ENCODE data around the gene HSPA14. TPM values are rescaled to one million over a fixed set of nuclear protein-coding genes. Genes with fewer than 3 reads are reported as not detected.
A peak's percentile ranks its signal among the peaks of the same experiment; 100 is the strongest.

The HSPA14 gene
- total RNA-seq, 1 donor from 2014 or later = 9.9 TPM

GRCh38 chr10:14884082-14884481 is 46.0 kb downstream of the HSPA14 start:
- Mint-ChIP-seq H3K4me3 (ENCODE audit: unreplicated experiment) (no peak overlapping the region), H3K27me3 (ENCODE audit: unreplicated experiment) (no peaks in the 10 kb centered on the region), H3K36me3 (ENCODE audit: unreplicated experiment) (no peaks in the 10 kb centered on the region), H3K9me3 (ENCODE audit: unreplicated experiment) (no peaks in the 10 kb centered on the region), H3K27ac (ENCODE audit: unreplicated experiment) (no peak overlapping the region), H3K4me1 (ENCODE audit: unreplicated experiment) (peaks cover 14% of the 10 kb centered on the region)
- no peak for TF ChIP-seq CTCF (IDR thresholded peaks at IDR 0.05)
- no peak for DNase-seq (ENCODE audit: extremely low spot score, unreplicated experiment)

DNA sequence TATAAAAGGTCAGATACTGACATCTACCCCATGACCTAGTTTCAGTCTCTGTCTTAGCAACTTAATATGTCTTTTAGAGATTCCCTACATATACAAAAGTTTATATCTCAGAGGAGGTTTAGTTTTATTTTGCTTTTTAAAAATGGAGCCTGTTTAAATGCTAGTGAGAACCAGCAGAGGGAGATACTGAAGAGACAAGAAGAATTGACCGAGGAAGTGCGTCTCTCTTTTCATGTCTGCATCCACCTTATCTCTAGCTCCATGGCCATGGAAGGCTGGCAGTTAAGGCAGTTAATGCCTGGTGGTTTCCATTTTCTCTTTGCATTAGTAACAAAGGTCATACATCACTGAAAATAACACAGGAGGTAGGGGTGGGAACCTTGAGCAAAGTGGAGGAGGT is 51.2 kb downstream of the HSPA14 start:
- no peaks in the 10 kb centered on the region for H3K4me1 Mint-ChIP-seq (ENCODE audit: unreplicated experiment)
- H3K27ac Mint-ChIP-seq (ENCODE audit: unreplicated experiment) = no peak overlapping the region
- TF ChIP-seq CTCF (IDR thresholded peaks at IDR 0.05) = peak; percentile 41
- H3K36me3 Mint-ChIP-seq (ENCODE audit: unreplicated experiment) = no peaks in the 10 kb centered on the region
- no peaks in the 10 kb centered on the region for H3K9me3 Mint-ChIP-seq (ENCODE audit: unreplicated experiment)
- no peak overlapping the region for H3K4me3 Mint-ChIP-seq (ENCODE audit: unreplicated experiment)
- no peaks in the 10 kb centered on the region for H3K27me3 Mint-ChIP-seq (ENCODE audit: unreplicated experiment)
- no peak for DNase-seq (ENCODE audit: extremely low spot score, unreplicated experiment)

DNA sequence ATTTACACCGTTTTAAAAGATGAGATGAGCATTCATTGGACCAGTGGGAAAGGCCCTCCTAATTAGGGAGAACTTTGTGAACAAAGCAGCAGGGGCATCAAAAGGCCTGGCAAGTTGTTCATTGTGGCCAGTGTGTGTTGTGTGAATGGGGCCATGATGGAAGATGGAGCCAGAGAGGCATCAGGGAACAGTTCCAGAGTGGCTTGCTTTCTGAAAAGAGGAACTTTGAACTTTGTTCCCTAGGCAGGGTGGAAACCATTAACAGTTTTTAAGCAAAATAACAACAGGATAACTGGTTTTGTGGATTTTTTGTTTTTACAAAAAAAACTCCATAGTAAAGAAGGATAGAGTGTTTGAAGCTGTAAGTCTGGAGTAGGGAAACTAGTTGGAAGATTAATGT is 53.0 kb downstream of the HSPA14 start:
- Mint-ChIP-seq H3K36me3 (ENCODE audit: unreplicated experiment) (no peaks in the 10 kb centered on the region), H3K27ac (ENCODE audit: unreplicated experiment) (no peak overlapping the region), H3K9me3 (ENCODE audit: unreplicated experiment) (no peaks in the 10 kb centered on the region), H3K27me3 (ENCODE audit: unreplicated experiment) (no peaks in the 10 kb centered on the region), H3K4me1 (ENCODE audit: unreplicated experiment) (no peaks in the 10 kb centered on the region), H3K4me3 (ENCODE audit: unreplicated experiment) (no peak overlapping the region)
- no peak for DNase-seq (ENCODE audit: extremely low spot score, unreplicated experiment)
- TF ChIP-seq CTCF (IDR thresholded peaks at IDR 0.05) = no peak

DNA sequence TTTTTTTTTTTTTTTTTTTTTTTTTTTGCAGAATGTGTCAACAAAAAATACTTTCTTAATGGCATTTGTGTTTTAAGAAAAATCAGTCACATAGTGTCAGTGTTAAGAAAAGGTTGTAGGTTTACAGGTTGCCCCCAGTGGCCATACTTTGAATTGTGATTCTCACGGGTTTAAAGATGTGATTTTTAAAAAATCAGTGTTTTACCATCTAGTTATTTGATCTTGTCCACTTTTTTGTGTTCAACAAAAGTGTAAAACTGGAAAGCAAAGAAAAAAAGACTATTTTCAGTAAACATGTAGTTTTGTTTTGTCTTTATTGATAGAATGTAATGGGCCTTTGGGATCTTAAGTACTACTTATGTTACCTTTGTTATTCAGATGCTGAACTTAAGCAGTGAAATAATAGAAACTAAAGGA is 66.2 kb downstream of the HSPA14 start:
- H3K27me3 Mint-ChIP-seq (ENCODE audit: unreplicated experiment) = no peaks in the 10 kb centered on the region
- no peak overlapping the region for H3K4me3 Mint-ChIP-seq (ENCODE audit: unreplicated experiment)
- H3K4me1 Mint-ChIP-seq (ENCODE audit: unreplicated experiment) = no peaks in the 10 kb centered on the region
- H3K36me3 Mint-ChIP-seq (ENCODE audit: unreplicated experiment) = peaks cover 29% of the 10 kb centered on the region
- no peak for DNase-seq (ENCODE audit: extremely low spot score, unreplicated experiment)
- H3K9me3 Mint-ChIP-seq (ENCODE audit: unreplicated experiment) = peaks cover 6% of the 10 kb centered on the region
- no peak overlapping the region for H3K27ac Mint-ChIP-seq (ENCODE audit: unreplicated experiment)
- peak; percentile 61 for TF ChIP-seq CTCF (IDR thresholded peaks at IDR 0.05)

DNA sequence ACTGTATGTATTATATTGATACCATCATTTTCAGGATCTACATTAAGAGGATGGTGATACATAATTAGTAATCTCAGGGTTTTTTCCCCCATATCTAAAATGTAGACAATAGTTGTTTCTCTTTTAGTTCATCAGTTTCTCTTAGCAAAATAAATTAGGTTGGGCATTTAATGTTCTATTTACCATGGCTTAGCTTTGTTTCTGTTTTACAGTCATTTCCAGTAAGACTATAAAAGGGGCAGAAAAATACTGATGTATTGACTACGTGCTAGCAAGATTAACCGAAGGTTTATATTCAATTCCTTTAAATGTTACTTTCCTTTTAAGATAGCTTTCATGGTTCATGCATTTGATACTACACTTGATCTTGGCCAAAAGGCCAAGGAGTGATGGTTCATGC is 66.8 kb downstream of the HSPA14 start:
- H3K27ac Mint-ChIP-seq (ENCODE audit: unreplicated experiment) = no peak overlapping the region
- H3K9me3 Mint-ChIP-seq (ENCODE audit: unreplicated experiment) = peaks cover 6% of the 10 kb centered on the region
- no peak for TF ChIP-seq CTCF (IDR thresholded peaks at IDR 0.05)
- no peak for DNase-seq (ENCODE audit: extremely low spot score, unreplicated experiment)
- H3K4me1 Mint-ChIP-seq (ENCODE audit: unreplicated experiment) = no peaks in the 10 kb centered on the region
- no peak overlapping the region for H3K4me3 Mint-ChIP-seq (ENCODE audit: unreplicated experiment)
- H3K36me3 Mint-ChIP-seq (ENCODE audit: unreplicated experiment) = peaks cover 30% of the 10 kb centered on the region
- no peaks in the 10 kb centered on the region for H3K27me3 Mint-ChIP-seq (ENCODE audit: unreplicated experiment)

Data from osteocyte (in vitro differentiated cells).